RWPE1 (cell line): ENCODE results near the gene CCDC9B.

Experiments used
- CTCF ChIA-PET: fragments of 350-600 bp; sonication (Branson Sonifier 250); formaldehyde crosslinking; extraction: SDS; loops from one replicate; lab custom pipeline; 2021; lab: Yijun Ruan, JAX
- POLR2A ChIA-PET: fragments of 400-600 bp; formaldehyde crosslinking; extraction: SDS; loops from one replicate; lab custom pipeline; 2020; ENCODE audit warnings: antibody characterized with exemption; ENCODE audit not compliant: low non-redundant PET; lab: Yijun Ruan, JAX
- DNase-seq: peaks from one replicate; pipeline ENCODE4 v3.0.0; 2012; ENCODE audit warnings: low spot score
- H3K27ac ChIP-seq: fragments of 450-650 bp; 2 replicates; pipeline ENCODE4 v1.5.1; 2017
- TF ChIP-seq, protein P1 (sequence below): fragments of 450-650 bp; conservative IDR thresholded peaks from 2 replicates; pipeline ENCODE4 v1.5.1; 2017; ENCODE audit warnings: low read depth, mild to moderate bottlenecking

CCDC9B gene

GRCh38 chr15:40347559-40348473, 7.1 kb upstream of the CCDC9B start:
- peak overlapping the region; percentile 91 for H3K27ac ChIP-seq
- POLR2A ChIA-PET: no interaction called here
- CTCF ChIA-PET: interaction anchor here (1.1 to 1.2 kb wide), 2 partner anchors 10 to 74 kb away, joined by 3 to 5 read pairs; no protein-coding TSS in a partner anchor
- DNase-seq: no peak
- TF ChIP-seq, protein P1, sequence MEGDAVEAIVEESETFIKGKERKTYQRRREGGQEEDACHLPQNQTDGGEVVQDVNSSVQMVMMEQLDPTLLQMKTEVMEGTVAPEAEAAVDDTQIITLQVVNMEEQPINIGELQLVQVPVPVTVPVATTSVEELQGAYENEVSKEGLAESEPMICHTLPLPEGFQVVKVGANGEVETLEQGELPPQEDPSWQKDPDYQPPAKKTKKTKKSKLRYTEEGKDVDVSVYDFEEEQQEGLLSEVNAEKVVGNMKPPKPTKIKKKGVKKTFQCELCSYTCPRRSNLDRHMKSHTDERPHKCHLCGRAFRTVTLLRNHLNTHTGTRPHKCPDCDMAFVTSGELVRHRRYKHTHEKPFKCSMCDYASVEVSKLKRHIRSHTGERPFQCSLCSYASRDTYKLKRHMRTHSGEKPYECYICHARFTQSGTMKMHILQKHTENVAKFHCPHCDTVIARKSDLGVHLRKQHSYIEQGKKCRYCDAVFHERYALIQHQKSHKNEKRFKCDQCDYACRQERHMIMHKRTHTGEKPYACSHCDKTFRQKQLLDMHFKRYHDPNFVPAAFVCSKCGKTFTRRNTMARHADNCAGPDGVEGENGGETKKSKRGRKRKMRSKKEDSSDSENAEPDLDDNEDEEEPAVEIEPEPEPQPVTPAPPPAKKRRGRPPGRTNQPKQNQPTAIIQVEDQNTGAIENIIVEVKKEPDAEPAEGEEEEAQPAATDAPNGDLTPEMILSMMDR: no peak

GRCh38 chr15:40346579-40347558, 6.1 kb upstream of the CCDC9B start:
- ChIA-PET CTCF (interaction anchor here (1.2 kb wide), 1 partner anchor 9 kb away, joined by 3 read pairs; no protein-coding TSS in a partner anchor), POLR2A (no interaction called here)
- TF ChIP-seq, protein P1: no peak
- peak overlapping the region; percentile 91 for H3K27ac ChIP-seq
- DNase-seq: no peak

- TF ChIP-seq, protein P1: no peak
- ChIA-PET CTCF (interaction anchor here (1.2 kb wide), 1 partner anchor 8 kb away, joined by 3 read pairs; no protein-coding TSS in a partner anchor), POLR2A (no interaction called here)
- peak overlapping the region; percentile 91 for H3K27ac ChIP-seq
- DNase-seq: no peak
Measured at GRCh38 chr15:40345867-40346578, 5.3 kb upstream of the CCDC9B start.

DNA sequence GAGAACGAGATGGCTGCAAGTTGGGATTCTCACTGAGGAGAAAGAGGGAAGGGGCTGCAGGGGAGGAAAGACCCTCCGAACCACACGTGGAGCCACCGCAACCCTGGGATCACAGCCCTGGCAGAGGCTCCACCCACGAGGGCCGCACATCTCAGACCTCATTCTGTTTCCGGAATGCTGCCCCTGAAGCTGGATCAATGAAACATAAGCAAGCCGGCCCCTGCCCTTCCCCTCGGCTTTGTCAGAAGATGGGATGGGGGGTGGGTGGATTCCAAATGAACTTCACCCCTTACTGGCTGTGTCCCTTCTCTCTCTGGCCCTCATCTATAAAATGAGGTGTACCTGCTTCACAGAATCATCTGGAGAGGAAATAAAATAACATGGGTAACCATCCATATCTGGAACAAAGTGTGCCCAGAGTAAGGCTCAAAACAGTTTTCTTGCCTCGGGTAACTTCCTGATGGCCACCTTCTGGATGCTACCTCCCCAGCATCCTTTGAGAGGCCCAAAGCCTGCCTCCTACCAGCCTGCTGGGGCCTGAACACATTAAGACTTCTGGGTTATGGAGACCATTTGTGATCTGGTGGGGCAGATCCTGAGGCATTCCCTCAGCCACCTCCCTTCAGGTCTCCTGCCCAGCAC, 4.6 kb upstream of the CCDC9B start:
- no peak for DNase-seq
- POLR2A ChIA-PET: no interaction called here
- CTCF ChIA-PET: interaction anchor here (0.6 to 8.3 kb wide), 10 partner anchors 8 to 69 kb away, joined by 3 to 112 read pairs (median 4); no protein-coding TSS in a partner anchor
- H3K27ac ChIP-seq: peak overlapping the region; percentile 91
- TF ChIP-seq, protein P1: no peak

DNA sequence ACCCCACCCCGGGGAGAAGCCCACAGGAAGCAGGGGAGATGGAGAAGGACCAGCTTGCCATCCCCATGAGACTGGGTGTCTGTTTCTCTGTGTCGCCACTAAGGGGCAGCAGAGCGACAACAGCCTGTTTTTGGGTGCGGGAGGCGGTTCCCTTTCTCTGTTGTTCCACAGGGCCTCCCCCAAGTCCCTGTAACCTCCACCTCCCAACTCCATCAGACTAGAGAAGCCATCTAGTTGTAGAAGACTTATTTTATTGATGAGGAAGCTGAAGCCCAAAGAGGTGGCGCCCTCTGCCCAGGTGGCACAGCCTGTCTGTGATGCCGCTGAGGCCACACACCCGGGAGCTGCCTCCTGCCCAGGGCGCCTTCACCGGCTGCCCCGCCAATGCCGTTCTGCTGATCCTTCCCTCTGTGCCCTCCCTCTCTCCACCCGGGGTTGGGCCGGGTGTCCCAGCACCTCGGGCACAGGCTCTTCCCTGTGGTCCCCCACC, 3.9 kb upstream of the CCDC9B start:
- ChIA-PET POLR2A (no interaction called here), CTCF (interaction anchor here (0.6 to 8.3 kb wide), 19 partner anchors 8 to 527 kb away, joined by 3 to 112 read pairs (median 3); no protein-coding TSS in a partner anchor)
- TF ChIP-seq, protein P1: peak; percentile 84
- DNase-seq: peak; percentile 59
- peak overlapping the region; percentile 91 for H3K27ac ChIP-seq
